ENCODE measurements around the gene SH3PXD2A.

GRCh38 chr10:103555712-103556111 is 299.7 kb downstream of the SH3PXD2A start:
- TF ChIP-seq POLR2A (IDR thresholded peaks at IDR 0.05) (no peak), CTCF (IDR thresholded peaks at IDR 0.05) (no peak)
